Measurements from ENCODE around the gene MRPL49.
A peak's percentile ranks its signal among the peaks of the same experiment; 100 is the strongest.

MRPL49 gene

DNA sequence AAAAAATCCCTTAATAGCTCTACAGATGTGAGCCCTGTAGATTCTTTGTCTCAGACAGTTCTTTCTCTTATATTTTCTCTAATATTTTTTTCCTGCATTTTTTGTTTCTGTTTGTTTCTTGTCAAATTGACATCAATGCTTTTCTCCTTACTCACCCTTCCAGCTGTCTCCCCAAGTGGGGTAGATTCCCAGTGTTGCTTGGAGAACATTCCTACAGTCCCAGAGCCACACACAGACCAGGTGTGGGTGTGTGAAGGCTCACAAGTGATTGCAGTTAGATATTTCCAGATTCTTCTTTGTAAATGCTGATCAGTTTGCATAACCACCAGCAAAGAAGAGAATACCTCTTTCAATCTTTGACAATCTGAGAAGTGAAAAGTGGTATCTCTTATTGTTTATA lies 18.6 kb upstream of the MRPL49 start:
- DNase-seq = no peak

DNA sequence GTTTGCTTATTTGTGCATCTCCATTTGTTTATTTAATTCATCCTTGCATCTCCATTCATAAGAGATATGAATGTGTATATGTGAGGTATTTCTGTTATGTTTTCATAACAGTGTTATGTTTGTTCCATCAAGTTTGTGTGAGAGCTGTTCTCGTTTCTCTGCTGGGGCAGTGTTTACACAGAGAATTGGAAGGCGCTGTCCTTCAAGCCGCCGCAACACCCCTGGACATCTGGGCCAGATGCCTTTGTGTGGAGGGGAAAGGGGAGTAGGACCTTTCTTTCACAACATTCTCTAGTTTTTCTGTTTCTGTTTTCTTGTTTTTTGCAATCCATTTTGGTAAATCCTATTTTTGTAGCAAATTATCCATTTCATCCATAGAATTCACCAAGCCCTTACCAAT lies 17.5 kb upstream of the MRPL49 start:
- DNase-seq = no peak

DNA sequence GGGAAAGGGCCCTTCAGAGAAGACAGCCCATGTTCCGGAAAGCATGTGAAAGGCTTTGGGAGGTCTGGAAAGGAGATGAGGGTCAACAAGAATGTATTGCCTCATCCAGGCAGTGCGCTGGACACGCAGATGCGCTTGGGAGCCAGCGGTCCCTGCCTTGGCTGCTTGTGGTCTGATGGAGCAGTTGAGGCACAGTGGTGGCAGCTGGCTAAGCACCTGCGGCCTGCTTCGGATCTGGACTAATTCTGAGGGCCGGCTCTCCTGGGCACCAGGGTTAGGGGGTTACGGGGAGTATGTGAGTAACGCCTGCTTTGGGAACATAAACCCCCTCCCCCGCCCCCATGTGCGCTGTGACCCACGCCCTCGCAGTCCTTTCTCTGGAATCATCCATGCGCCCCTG lies 15.0 kb upstream of the MRPL49 start:
- DNase-seq = no peak

DNA sequence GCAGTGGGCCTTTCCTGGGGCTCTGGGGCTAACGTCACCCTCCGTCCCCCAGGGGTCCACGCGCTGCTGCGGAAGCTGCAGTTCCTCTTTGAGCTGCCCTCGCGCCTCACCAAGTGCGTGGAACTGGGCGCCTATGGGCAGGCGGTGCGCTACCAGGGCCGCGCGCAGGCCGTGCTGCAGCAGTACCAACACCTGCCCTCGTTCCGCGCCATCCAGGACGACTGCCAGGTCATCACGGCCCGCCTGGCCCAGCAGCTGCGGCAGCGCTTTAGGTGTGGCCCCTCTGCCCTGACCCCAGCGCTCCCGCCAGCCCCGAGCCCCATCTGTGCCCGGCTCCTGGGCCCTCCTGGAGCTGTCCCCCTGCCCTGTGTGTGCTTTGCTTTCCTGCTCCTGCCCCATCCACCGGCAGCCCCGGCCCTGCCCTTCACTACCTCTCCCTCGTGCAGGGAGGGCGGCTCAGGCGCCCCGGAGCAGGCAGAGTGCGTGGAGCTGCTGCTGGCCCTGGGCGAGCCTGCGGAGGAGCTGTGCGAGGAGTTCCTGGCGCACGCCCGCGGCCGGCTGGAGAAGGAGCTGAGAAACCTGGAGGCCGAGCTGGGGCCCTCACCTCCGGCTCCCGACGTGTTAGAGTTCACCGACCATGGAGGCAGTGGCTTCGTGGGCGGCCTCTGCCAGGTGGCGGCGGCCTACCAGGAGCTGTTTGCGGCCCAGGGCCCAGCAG lies 14.2 kb upstream of the MRPL49 start:
- DNase-seq = no peak

DNA sequence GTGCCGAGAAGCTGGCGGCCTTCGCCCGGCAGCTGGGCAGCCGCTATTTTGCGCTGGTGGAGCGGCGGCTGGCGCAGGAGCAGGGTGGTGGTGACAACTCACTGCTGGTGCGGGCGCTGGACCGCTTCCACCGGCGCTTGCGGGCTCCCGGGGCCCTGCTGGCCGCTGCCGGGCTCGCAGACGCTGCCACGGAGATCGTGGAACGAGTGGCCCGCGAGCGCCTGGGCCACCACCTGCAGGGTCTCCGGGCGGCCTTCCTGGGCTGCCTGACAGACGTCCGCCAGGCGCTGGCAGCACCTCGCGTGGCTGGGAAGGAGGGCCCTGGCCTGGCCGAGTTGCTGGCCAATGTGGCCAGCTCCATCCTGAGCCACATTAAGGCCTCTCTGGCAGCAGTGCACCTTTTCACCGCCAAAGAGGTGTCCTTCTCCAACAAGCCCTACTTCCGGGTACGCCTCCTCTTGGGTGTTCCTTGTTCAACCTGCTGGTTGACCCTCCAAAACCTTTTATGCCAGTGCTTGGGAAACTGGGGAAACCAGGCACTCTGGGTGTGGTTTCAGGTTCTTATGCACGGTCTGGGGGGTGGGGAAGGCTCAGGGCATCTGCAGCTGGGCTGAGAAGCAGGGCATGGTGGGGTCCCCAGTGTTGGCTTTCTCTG lies 13.5 kb upstream of the MRPL49 start:
- DNase-seq = no peak

DNA sequence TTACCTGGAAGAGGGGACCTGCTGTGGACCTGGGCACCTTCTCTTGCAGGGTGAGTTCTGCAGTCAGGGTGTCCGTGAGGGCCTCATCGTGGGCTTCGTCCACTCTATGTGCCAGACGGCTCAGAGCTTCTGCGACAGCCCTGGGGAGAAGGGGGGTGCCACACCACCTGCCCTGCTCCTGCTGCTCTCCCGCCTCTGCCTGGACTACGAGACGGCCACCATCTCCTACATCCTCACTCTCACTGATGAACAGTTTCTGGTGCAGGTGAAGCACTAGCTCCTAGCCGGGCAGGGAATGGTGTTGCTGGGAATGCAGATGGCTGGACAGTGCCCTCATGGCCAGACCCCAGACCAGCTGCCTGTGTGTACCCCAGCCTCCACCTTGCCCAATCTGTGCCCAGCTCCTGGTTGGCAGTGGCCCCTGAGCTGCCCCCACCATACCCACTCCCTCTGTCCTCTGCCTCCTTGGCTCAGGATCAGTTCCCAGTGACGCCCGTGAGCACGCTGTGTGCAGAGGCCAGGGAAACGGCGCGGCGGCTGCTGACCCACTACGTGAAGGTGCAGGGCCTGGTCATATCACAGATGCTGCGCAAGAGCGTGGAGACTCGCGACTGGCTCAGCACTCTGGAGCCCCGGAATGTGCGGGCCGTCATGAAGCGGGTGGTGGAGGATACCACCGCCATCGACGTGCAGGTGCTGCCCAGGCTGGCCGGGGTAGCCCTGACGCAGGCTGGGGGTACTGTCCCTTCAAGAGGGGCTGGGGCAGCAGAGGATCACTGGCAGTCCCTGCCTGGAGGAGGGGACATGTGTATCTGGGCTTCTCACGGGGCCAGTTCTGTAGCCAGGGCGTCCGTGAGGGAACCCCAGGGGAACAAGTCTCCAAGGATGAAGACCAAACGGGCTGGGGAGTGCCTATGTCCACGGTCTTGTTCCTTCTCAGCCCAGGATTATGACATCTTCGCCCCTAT lies 12.6 kb upstream of the MRPL49 start:
- DNase-seq = no peak

DNA sequence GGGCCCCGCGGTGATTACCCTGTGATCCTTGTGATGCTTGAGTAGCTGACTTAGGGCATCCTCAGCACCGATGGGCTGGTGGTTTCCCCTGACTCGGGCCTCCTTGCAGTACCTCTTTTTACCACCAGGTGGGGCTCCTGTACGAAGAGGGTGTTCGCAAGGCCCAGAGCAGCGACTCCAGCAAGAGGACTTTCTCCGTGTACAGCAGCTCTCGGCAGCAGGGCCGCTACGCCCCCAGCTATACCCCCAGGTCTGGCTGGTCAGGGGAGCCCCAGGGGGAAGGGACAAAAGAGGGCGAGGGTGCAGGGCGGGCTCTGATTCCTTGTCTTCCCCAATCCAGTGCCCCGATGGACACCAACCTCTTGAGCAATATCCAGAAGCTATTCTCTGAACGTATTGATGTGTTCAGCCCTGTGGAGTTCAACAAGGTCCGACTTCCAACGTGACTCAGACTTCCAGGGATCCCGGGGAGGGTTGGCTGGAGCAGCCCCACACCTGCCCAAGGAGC lies 11.7 kb upstream of the MRPL49 start:
- DNase-seq = peak; percentile 96

DNA sequence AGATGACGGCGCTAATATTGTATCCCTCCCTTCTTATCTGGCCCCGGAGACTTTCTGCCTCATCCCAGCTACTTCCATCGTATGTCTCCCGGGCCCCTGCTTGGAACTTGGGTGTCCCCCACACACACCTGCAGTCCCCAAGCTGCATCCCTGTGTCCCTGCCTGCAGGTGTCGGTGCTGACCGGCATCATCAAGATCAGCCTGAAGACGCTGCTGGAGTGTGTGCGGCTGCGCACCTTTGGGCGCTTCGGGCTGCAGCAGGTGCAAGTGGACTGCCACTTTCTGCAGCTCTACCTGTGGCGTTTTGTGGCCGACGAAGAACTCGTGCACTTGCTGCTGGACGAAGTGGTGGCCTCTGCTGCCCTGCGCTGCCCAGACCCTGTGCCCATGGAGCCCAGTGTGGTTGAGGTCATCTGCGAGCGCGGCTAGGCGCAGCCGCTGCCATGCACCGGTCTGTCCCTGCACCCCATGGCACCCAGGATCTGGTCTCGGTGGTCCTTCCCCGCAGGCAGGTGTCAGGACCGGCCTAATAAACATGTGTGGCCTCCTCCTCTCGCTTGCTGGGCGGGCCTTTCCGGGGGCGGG lies 10.9 kb upstream of the MRPL49 start:
- DNase-seq = no peak

DNA sequence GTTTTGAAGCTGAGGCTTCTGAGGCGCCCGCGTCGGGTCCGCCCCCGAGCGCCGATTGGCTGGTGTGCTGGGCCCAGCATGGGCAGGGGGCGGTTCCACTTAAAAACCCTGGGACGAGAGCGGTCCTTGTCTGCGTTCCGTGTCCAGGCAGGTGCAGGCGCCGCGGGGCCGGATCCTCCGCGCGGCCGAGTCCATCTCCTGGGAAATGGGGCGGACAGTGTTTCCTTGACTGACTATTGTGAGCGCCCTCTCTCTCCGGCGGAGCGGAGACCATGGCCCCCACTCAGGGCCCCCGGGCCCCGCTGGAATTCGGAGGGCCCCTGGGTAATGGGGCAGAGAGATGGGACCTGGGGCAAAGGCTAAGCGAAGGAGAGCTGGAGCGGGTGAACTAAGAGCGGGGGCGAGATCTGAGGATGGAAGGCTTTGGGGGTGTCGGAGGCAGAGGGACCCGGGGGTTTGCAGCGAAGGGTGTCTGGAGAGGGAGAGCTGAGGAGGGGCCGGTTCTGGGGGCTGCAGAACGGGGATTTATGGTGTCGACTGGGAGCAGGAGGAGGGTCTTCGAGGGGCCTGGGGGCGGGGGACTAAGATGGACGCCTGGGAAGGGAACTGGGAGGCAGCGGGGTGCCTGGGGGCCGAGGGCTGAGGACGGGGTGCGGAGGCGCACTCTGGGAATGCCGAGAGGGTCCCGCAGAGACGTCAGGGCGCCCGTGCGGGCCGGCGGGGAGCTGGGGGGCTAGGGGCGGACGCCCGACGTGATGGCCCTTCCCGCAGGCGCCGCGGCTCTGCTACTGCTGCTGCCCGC lies 10.2 kb upstream of the MRPL49 start, which contains the start of gene TM7SF2:
Gene TM7SF2 (plus strand): TSS at position 129 of the 802 bp plus-strand sequence. CDS start 144 bp downstream, at position 273.
- peak; percentile 98 for DNase-seq

DNA sequence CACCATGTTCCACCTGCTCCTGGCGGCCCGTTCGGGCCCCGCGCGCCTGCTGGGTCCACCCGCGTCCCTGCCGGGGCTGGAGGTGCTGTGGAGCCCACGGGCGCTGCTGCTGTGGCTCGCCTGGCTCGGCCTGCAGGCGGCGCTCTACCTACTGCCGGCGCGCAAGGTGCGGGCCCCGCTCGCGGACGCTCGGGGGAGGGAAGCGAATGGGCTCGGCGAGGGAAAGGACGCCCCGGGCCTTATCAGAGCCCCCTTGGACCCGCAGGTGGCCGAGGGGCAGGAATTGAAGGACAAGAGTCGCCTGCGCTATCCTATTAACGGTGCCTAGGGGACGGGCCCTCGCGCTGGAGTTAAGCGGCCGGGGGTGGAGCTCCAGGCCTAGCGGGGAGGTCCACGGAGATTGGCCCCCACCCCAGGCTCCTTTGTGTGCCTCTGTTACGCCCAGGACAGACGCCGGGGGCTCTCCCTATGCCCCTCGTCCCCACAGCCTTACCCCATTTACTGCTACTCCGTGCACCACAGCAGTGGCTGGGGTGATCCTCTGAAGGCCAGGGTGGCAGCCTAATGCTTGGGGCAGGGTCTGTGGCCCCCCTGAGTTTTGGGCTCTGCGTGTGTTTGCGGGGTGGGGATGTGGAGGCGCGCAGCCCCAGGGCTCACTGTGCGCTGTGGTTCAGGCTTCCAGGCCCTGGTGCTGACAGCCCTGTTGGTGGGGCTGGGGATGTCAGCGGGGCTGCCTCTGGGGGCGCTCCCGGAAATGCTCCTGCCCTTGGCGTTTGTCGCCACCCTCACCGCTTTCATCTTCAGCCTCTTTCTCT lies 9.4 kb upstream of the MRPL49 start:
- DNase-seq = peak; percentile 83

DNA sequence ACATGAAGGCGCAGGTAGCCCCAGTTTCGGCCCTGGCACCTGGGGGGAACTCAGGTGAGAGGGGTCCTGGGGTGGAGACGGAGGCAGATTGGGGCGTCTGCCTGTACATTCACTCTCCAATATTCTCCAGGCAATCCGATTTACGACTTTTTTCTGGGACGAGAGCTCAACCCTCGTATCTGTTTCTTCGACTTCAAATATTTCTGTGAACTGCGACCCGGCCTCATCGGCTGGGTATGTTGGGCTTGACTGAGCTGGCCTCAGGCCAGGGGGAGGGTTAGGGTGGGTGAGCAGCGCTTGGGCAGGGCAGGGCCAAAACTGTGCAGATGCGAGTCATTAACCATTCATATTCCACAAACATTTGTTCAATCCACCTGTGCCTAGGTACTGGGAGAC lies 8.8 kb upstream of the MRPL49 start:
- no peak for DNase-seq

DNA sequence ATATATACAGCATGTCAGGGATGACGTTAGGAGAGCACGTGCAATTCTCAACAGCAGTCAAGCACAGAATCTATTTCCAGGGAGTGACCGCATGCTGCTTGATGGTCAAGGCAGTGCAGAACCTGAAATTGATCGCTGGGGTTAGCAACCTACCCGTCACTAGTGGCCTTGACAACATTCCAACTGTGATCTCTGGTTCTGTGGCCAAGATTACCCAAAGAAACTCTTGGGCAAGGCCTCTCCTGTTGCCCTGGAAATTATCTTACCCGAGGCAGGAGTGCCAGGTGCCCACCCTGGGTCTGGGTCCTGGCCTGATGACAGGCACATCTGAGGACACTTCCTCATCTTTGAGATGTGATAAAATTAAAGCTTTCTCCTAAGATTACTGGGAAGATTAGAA lies 8.3 kb upstream of the MRPL49 start:
- DNase-seq = no peak

DNA sequence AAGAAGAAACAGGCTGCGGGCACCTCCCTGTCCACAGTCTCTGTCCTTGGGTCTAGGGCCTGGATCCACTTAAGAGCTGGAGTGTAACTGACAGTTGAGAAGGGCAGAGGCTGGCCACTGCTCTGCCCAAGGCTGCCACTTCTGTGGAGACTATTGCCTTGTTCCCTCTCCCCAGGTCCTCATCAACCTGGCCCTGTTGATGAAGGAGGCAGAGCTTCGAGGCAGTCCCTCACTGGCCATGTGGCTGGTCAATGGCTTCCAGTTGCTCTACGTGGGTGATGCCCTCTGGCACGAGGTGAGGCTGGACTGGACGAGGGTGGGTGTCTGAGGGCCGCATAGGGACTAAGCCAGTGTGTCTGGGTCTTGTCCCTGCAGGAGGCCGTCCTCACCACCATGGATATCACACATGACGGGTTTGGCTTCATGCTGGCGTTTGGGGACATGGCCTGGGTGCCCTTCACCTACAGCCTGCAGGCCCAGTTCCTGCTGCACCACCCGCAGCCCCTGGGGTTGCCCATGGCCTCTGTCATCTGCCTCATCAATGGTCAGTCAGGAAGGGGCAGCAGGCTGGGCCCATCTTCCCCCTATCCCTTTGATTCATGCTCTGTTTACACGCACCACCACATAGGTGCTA lies 7.5 kb upstream of the MRPL49 start:
- no peak for DNase-seq

DNA sequence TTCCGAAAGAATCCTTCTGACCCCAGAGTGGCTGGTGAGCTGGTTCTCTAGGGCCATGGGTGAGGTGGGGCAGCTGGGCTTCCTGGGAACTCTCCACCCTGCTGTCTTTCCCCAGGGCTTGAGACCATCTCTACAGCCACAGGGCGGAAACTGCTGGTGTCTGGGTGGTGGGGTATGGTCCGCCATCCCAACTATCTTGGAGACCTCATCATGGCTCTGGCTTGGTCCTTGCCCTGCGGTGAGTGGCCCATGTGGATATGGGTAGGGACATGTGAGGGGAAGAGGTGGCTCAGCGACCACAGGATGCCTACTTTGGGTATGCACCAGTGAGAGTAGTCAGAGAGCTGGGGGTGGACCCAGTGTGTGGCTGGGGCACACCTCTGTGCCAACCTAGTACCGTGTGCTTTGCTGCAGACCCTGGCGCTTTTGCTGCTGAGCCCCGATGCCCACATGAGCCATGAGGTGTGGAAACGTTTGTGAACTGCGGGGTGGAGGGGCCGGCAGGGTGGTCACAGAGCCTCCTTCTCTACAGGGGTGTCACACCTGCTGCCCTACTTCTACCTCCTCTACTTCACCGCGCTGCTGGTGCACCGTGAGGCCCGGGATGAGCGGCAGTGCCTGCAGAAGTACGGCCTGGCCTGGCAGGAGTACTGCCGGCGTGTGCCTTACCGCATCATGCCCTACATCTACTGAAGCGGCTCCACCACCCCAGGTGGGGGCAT lies 6.6 kb upstream of the MRPL49 start:
- no peak for DNase-seq

DNA sequence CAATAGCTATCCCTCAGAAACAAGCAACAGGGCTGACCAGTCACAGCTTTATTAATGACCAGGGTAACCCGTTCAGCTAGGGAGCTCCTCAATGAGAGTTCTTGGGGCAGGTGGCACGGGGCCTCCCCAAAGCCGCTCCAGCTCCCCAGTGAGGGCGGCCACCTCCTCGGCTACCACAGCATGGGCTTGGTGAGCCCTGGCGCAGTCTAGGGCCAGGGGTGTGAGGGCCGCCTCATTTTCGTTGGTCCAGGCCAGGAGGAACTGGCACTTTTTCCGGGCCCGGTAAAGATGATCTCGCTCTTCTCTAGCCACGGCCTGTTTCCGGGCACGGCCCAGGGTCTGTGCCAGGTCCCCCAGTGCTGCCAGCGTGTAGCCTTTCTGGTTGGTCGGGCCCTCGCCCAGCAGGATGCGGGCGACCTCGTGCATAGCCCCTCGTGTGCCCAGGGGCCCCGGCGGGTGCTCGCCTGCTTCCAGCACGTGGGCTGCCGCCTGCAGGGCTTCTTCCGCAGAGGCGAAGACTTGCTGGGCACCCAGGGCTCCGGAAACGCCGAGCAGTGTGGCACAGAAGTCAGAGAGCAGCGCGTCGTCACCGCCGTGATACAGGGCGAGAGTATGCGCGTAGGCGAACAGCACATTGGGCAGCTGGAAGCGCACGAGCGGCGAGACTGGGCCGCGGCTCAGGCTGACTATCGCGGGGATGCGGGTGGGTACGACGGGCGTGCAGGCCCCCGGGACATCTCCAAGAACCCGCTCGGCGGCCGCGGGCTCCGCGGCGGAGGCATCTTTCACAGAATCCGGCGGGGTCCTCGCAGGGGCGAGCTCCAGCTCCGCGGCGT lies 5.5 kb upstream of the MRPL49 start:
- DNase-seq = peak; percentile 76

DNA sequence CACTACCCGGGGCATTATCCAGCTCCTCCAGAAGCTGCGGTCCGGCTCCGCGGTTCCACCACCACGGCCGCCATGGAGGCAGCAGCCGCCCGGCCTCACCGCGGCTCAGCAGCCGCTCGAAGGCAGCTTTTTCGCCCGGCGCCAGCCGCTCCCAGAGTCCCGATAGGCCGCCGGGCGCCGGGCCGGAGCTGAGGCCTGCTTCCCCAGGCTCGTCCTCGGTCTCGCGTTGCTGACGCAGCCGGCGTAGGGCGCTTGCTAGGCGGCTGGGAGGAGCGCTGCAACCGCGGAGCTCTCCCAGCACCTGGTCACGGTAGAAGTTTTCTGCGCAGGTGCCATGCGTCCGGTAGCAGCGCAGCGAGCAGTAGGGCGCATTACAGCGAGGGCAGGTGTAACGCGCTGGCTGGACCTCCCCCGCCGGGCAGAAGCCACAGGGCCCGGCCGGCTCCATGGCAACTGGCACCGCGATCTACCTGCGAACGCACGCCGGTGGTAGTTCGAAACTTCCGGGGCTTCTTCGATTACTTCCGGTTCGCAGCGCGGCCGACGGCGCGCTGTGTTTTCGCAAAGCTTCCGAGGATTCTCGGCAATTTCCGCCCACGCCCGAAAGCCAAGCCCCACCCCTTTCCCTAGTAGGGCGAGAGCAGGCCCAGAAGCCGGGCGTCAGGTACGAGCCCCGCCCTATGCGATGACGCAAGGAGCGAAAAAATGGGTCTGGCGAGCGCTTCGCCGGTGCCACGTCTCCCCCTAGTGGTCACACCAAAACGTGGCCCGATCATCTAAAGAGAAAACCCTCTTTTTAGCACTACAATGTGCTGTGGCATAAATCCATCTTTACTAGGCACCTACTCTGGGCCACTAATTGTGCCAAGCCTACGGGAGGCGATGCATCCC lies 4.7 kb upstream of the MRPL49 start, which contains the start of gene ZNHIT2:
Gene ZNHIT2 (minus strand): TSS at position 496 of the 891 bp plus-strand sequence. CDS start 48 bp downstream, at position 448.
- DNase-seq = peak; percentile 100

DNA sequence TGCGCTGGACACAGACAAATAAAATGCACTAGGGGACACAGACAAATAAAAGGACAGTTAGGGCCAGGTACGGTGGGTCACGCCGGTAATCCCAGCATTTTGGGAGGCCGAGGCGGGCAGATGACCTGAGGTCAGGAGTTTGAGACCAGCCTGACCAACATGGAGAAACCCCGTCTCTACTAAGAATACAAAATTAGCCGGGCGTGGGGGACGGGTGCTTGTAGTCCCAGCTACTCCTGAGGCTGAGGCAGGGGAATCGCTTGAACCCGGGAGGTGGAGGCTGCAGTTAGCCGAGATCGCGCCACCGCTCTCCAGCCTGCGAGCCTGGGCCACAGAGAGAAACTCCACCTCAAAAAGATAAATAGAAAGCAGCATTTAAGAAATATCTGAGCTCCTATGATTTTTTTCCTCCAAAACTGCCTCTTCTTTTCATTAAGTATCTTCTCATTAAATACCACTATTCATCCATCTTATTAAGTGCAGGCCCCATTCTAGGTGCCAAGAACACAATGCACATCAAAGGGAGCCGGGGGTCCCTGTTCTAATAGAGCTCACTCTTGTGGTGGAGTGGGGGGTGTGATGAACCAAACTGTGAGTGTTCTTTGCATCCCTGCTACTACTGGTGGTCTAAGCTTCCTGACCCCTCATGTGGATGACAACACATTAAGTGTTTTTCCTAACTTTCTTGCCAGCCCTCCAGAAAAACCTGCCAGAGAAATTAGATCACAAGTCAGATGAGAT lies 3.9 kb upstream of the MRPL49 start:
- DNase-seq = no peak

Measured in stimulated activated CD4-positive, alpha-beta T cell treated with anti-CD3 and anti-CD28 coated beads, Interleukin-15, amount 100 ng/mL, for 24 hours (primary cell).